Measurements from ENCODE around the gene WDR72. TPM values are rescaled to one million over a fixed set of nuclear protein-coding genes. Genes with fewer than 3 reads are reported as not detected.

The WDR72 gene
- total and polyA plus RNA-seq, 2 of the 4 experiments (the other 2 are of a cell fraction): not detected

DNA sequence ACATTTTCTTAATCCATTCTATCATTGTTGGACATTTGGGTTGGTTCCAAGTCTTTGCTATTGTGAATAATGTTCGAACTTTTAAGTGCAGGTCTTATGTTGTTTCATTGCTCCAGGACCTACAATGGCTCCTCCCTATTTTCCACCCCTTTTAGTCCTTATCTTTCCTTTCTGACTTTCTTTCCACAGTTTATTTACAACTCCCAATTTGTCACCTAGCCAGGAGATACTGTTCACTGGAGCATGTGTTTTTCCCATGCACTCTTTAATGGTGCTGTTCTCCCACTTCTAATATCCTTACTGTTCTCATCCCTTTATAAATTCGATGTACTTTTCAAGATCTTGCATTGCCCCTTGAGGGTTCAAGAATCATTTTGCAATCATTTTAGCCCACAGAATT lies 290.0 kb downstream of the WDR72 start:
- H3K9me3 ChIP-seq (ENCODE audit: control insufficient read depth, insufficient read depth, low read length): peaks cover 9% of the 10 kb centered on the region
- DNase-seq (no peak), ATAC-seq (ENCODE audit: low read depth) (no peak)
- H3K4me3 ChIP-seq (ENCODE audit: insufficient read depth, low read depth, low read length): no peak overlapping the region
- H3K79me1 ChIP-seq (ENCODE audit: low read depth in 1 of 2, low read length in 2 of 2): no peaks in the 10 kb centered on the region
- no peak overlapping the region for H3K27ac ChIP-seq (ENCODE audit: insufficient read depth, low read length)
- no peak overlapping the region for H2BK120ac ChIP-seq (ENCODE audit: low read depth, low read length)
- H3K27me3 ChIP-seq (ENCODE audit: control insufficient read depth, insufficient read depth, low read length): no peaks in the 10 kb centered on the region
- H2AK5ac ChIP-seq (ENCODE audit: low read depth, low read length): no peak overlapping the region
- no peak overlapping the region for H3K14ac ChIP-seq (replicated peaks; ENCODE audit: low read depth, low read length)
- H3K36me3 ChIP-seq (ENCODE audit: control insufficient read depth, insufficient read depth, low read length): no peaks in the 10 kb centered on the region
- intact Hi-C loops (cut with micrococcal nuclease): no loop called here
- H3K4ac ChIP-seq (ENCODE audit: low read depth, low read length): no peak overlapping the region
- no peak overlapping the region for H2BK5ac ChIP-seq (ENCODE audit: low read depth, low read length, poor library complexity, severe bottlenecking)
- no peak overlapping the region for H4K5ac ChIP-seq (ENCODE audit: low read depth, low read length)
- H4K8ac ChIP-seq (ENCODE audit: low read depth in 2 of 2, low read length in 2 of 2): no peak overlapping the region
- TF ChIP-seq RCOR1 (IDR thresholded peaks at IDR 0.05; ENCODE audit: insufficient replicate concordance, low read length) (no peak), MAZ (IDR thresholded peaks at IDR 0.05; ENCODE audit: borderline replicate concordance, low read depth, low read length) (no peak), MAFK (IDR thresholded peaks at IDR 0.05; ENCODE audit: low read depth, low read length) (no peak)
- H3K18ac ChIP-seq (ENCODE audit: low read depth, low read length): no peak overlapping the region
- no peak overlapping the region for H3K9ac ChIP-seq (ENCODE audit: low read depth, low read length)
- no peak overlapping the region for H3K23ac ChIP-seq (ENCODE audit: low read depth, low read length)
- H4K20me1 ChIP-seq (ENCODE audit: insufficient read depth, low read length): no peaks in the 10 kb centered on the region
- ChIA-PET POLR2A (ENCODE audit: unreplicated experiment) (no interaction called here), CTCF (no interaction called here)
- no peak overlapping the region for H3K4me2 ChIP-seq (ENCODE audit: low read depth, low read length)
- H2AK9ac ChIP-seq (replicated peaks; ENCODE audit: low read depth, low read length, poor library complexity): no peak overlapping the region
- in situ Hi-C loops (cut with MboI; ENCODE audit: low sequenced_read_pairs): no loop called here
- no peak overlapping the region for H4K91ac ChIP-seq (ENCODE audit: insufficient read depth, low read depth, low read length)
- H2BK15ac ChIP-seq (ENCODE audit: low read depth, low read length): no peak overlapping the region
- no TSS peak for BruUV-seq (replicated peaks)
- H3K4me1 ChIP-seq (ENCODE audit: control insufficient read depth, insufficient read depth, low read length): no peaks in the 10 kb centered on the region
- H3K9me1 ChIP-seq (ENCODE audit: insufficient read depth, low read length): no peaks in the 10 kb centered on the region
- no peak overlapping the region for H2AFZ ChIP-seq (replicated peaks; ENCODE audit: low read length, poor library complexity)
- WGBS, 2 experiments (ENCODE audit: extremely low coverage in 2 of 2, insufficient read length in 1 of 2): no CpG with 5 or more reads among the region's 2 CpGs
- dilution Hi-C loops (cut with HindIII; ENCODE audit: low sequenced_read_pairs, unreplicated experiment): no loop called here
- no peak overlapping the region for H2BK20ac ChIP-seq (ENCODE audit: low read depth, low read length)
- no peak overlapping the region for H3K56ac ChIP-seq (ENCODE audit: extremely low read depth, insufficient read depth, low read length)

Small RNA genes within 50 kb of the gene (microRNA-seq; reads per million reads assigned to microRNA genes)
- gene RNU2-53P (ENCODE audit: insufficient read depth, insufficient read length) (not detected), gene RNU6-449P (ENCODE audit: insufficient read depth, insufficient read length) (not detected)

Small RNA genes within 50 kb of the gene (small RNA-seq; reads per million reads assigned to genes)
- gene RNU2-53P (0 to 0.60 (median 0.14) reads per million in 5 experiments), gene RNU6-449P (0 reads per million in 5 experiments)

Other genes with a start within 250 kb of the WDR72 start
- not detected in 2 replicates for gene UNC13C, start 218.8 kb upstream of the WDR72 start, total RNA-seq (2012; rRNA removed)
- not detected in 2 replicates for gene UNC13C, start 218.8 kb upstream of the WDR72 start, polyA plus RNA-seq (2012; rRNA removed)

Measured in IMR-90 (cell line).